Islet of Langerhans (tissue), 1 donor: ENCODE measurements around the gene PMM2.
"Not testable (repeated sequence)": the region's sequence is repeated elsewhere in the genome, so short reads cannot be mapped to it uniquely, and the experiment has no call there.

ENCODE experiments used
- FAIRE-seq: peaks from one replicate; lab custom pipeline; 2011; peaks lifted over from hg19 to GRCh38; lab: Jason Lieb, UNC

PMM2 gene

GRCh38 chr16:8782673-8783072, 15.0 kb upstream of the PMM2 start:
- no peak for FAIRE-seq

- no peak for FAIRE-seq
Measured at GRCh38 chr16:8785408-8785807, 12.2 kb upstream of the PMM2 start.

DNA sequence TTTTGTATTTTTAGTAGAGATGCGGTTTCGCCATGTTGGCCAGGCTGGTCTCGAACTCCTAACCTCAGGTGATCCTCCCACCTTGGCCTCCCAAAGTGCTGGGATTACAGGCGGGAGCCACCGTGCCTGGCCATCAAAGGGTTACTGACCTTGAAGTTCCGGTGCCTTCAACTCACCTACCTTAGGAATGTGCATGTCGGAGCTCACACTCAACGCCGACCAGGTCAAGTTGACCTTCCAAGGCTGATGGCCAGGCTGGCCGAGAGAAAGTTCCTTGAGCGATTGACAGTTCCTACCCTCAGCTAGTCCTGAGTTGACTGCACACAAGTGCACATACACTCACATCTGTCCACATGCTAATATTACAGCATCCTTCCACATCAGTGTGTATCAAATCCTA, 11.3 kb upstream of the PMM2 start:
- FAIRE-seq, result not testable (repeated sequence)

GRCh38 chr16:8788578-8789172, 9.0 kb upstream of the PMM2 start:
- FAIRE-seq, result no peak

GRCh38 chr16:8795091-8795490, 2.5 kb upstream of the PMM2 start:
- no peak for FAIRE-seq

DNA sequence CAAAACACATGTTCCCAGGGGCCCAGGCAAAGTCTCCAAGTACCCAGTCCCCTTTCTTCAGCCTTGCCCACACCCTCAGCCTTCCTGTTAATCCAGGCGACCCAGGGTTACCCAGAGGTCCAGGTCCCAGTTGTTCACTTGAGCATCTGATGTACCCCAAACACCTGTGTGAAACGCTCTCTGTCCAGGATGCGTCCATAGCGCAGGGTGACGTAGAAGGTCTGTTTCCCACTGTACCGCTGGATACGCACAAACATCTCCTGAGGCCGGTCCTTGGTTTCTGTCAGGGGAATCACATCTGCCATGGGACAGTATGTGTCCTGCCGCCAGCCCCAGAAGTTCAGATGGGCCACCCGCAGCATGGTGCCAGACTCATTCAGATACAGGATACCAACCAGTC, 1.8 kb upstream of the PMM2 start:
- FAIRE-seq, result no peak

DNA sequence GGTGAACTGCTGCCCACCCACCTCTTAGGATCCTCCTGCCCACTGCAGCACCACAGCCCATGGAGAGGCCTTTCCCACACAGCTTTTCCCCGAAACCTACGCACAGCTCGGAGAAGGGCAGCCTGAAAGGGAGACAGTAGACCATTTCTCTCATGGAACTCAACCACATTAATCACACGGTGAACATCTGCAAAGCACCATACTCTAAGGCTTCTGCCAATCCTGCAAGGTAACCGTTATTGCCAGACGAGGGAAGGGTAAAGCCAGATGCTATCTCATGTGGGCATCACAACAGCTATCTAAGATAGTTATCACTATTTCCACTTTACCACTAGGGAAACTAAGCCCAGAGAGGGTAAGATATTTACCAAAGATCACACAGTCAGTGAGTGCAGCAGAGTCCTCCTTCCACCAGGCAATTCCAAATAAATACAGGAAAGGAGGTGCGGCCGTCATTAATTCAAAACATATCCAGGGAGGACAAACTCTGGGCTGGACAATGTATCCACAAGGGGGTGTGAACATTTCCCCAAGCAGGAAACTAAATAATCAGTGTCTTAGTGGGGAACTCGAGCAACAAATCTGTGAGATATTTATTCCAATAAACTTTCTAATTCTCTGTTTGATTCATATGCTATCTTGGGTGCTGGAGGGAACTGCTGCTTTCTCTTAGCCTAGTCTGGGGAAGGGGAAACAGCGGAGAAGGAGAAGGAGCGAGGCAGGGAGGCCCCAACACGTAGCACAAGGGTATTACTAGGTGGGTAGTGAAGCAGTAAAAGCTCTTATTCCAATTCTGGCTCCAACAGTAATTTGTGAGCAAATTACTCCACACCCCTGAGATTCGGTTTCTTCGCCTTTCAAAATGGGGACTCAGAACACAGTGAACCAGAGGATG, 923 bp upstream of the PMM2 start:
- FAIRE-seq, result no peak

- no peak for FAIRE-seq
Measured at GRCh38 chr16:8798174-8798527, 512 bp downstream of the PMM2 start.

DNA sequence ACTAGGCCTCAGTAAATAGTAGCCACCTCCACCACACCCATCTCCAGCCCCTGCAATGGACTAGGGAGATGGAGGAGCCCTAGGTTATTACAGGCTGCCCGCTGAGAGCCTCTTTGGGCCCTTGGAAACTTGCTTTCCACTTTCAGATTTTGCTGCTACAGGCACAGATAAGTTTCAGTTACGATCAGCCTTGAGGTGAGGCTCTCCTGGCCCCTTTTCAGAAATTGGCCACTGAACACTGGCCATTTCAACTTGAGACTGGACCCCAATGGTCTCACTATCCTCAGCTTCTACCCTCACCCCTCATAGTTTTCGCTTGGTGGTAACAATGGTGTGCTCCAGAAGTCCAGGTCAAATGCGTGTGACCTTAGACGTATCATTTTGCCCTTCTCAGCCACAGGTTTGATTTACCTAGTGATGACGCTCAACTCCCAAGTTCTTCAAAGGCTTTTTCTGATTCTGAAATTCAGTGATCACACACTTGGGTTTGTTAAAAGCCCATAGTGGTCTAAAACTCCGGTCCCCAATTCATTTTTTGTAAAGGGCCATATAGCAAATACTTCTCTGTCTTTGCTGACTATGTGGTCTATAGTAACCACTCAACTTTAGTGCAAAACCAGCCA, 1.0 kb downstream of the PMM2 start:
- FAIRE-seq, result no peak

- no peak for FAIRE-seq
Measured at GRCh38 chr16:8801701-8802100, 4.1 kb downstream of the PMM2 start.

DNA sequence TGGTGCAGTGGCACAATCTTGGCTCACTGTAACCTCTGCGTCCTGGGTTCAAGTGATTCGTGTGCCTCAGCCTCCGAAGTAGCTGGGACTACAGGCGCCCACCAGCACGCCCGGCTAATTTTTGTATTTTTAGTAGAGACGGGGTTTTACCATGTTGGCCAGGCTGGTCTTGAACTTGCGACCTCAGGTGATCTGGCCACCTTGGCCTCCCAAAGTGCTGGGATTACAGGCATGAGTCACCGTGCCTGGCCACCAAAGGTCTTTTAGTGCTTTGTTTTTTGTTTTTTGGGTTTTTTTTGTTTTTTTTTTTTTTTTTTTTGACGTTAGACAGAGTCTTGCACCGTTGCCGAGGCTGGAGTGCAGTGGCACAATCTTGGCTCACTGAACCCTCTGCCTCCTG, 6.1 kb downstream of the PMM2 start:
- not testable (repeated sequence) for FAIRE-seq

GRCh38 chr16:8804313-8804712, 6.7 kb downstream of the PMM2 start:
- FAIRE-seq, result no peak

DNA sequence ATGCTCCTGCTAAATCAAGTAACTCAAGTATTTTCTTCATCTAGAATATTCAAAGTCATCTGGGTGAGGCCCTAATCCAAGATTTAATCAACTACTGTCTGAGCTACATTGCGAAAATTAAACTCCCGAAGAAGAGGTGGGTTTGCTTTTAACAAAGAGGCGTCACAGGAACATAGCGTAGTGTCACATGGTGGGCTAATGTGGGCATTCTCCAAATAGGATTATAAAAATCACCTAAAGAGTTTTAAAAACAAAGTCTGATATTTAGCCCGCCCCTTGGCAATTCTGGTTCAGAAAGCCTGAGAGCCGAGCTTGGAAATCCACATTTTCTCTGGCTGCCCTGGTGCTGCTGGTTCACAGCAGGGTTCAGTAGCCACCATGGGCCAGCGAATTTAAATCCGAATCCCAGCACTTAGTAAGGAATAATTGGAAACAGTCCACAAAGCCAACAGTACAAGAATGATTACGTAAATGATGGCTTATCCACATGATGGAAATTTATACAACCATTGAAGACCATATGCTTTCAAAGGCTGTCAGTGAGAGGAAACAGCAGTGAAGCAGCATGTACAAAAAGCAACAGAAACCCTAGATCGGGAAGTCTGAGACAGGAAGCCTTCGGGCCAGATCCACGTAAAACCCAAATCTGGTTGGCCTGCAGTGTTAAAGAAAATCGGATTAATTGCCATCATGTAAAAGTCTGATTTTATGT, 8.8 kb downstream of the PMM2 start:
- FAIRE-seq, result no peak

- FAIRE-seq, result no peak
Measured at GRCh38 chr16:8807189-8807588, 9.6 kb downstream of the PMM2 start.

DNA sequence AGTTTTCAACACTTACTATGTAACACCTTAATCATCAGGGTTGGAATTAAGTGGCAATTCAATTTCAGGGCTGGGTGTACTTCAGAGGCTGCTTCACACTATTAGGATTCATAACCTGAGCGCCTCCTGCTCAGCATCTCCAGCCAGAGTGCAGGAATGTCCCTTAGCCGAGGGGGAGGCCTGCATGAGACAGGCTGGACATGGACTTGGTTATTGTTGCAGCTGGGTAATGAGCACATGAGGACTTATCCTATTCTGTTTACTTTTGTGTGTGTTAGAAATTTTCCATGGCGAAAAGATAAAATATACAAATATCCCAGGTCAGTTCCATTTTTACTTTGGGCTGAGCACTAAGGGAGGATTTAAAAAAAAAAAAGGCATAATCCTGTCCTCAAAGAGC, 10.4 kb downstream of the PMM2 start:
- no peak for FAIRE-seq

DNA sequence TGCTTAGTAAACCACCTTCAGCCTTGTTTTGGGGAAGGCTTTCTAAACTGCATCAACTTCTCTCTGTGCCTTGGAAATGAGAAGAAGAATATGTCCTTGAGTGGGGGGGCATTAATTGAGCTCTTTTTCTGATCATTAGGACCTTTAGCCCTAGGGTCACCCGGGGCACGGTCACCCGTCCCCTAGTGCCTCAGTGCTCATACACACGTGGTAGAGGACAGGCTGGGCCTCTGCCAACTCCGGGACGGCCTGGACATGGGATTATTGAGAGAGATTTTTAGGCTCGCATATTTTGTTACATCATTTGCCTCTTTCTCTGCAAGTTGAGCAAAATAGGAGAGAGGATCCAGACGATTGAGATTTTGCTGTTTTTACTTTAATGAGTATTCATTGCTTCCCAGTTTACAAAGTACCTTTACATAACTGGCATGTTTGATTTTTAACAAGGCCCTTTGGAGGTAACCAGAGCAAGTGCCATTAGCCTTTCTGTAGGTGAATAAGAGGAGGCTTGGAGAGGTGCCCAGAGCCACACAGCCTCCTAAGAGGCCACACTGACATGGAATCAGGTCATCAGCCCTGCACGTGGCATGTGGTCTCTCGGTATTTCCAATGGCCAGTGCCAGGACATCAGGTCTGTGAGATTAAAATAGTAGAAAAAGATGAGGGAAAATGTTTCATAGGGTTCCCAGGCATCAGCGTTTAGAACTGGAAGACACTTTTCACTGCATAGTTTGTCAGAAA, 11.1 kb downstream of the PMM2 start:
- FAIRE-seq, result no peak

GRCh38 chr16:8812162-8812843, 14.7 kb downstream of the PMM2 start:
- no peak for FAIRE-seq

GRCh38 chr16:8814095-8814806, 16.6 kb downstream of the PMM2 start:
- FAIRE-seq, result no peak

DNA sequence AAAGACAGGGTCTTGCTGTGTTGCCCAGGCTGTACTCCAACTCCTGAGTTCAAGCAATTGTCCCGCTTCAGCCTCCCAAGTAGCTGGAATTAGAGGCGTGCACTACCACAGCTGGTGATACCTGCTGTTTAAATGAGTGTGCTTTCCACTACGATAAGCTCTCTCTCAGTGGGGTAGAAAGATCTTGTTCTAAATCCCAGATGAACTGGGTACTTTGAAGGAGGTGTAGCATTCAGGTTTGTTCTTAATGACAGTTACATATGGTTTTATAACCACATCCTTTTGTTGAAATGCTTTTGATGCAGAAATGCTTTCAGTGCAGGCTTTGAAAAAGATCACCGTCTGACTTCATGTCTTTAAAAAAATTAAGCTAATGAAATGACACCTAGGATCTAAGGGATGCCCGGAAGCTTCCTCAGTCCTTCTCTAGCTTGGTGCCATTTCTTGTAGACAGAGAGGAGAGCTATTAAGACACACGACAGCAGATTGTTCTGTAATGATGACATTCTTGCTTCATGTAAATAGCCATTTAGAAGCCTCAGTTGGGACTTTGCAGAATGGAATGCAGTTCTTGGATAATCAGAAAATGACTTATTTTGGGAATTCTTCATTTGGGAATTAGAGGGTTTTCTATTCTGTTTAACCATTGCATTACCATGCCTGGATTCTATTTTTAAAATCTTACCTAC, 19.5 kb downstream of the PMM2 start:
- no peak for FAIRE-seq

DNA sequence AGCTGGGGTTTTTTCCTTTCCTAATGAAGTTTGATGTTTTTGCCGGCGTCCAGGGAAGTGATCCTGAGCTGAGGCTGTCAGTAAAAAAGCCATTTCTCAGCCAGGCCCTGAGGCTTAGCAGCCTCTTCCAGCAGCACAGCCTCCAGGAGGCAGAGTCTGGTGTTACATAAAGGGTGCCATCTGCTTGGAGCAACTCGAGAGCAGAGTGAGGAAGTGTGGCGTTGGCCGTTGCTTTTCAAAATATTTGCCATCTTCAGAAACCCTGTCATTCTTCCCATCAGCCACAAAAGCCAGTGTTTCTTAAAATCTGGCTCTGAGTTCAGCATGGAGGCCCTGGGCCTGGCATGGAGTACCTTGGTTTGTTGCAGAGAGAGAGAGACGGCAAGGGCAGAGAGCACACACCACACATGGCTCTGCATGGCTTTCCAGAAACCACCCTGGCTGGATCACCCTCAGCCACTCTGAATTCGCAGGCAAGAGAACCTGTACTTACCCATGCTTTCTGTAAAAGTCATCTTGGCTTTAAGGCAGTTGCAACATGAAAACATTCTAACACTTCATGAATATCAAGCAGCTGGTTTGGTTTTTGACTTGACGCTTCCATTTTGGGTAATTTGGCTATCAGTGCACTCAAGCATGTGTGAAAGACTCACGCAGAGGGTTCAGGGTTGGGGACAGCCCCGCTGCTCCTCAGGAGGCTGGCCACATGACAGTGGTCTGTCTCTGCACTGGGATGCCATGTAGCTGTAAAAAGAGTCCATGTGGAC, 21.0 kb downstream of the PMM2 start:
- no peak for FAIRE-seq
